Tibial nerve (tissue), 4 donors: ENCODE data around the gene MFRP.

Source experiments
- EP300 ChIP-seq, 2 donors: sonication (generic); formaldehyde crosslinking; IDR thresholded peaks; one replicate each; pipeline ENCODE4 v1.6.1; 2017; ENCODE audit warnings: antibody characterized with exemption in 2 of 2, mild to moderate bottlenecking in 1 of 2
- POLR2A ChIP-seq, 2 donors: fragments of 450-650 bp; IDR thresholded peaks; one replicate each; pipeline ENCODE4 v1.6.1; 2017; ENCODE audit warnings: antibody characterized with exemption in 2 of 2, mild to moderate bottlenecking in 2 of 2, moderate library complexity in 2 of 2
- TF ChIP-seq, protein P1 (sequence below), 5 experiments: fragments of 200-600 bp in 3 of 5; fragments of 450-650 bp in 2 of 5; sonication (generic) in 3 of 5; IDR thresholded peaks; one replicate each; pipeline ENCODE4 v1.5.1; 2016 to 2019; ENCODE audit warnings: antibody characterized with exemption in 5 of 5, mild to moderate bottlenecking in 3 of 5, moderate library complexity in 2 of 5

DNA sequence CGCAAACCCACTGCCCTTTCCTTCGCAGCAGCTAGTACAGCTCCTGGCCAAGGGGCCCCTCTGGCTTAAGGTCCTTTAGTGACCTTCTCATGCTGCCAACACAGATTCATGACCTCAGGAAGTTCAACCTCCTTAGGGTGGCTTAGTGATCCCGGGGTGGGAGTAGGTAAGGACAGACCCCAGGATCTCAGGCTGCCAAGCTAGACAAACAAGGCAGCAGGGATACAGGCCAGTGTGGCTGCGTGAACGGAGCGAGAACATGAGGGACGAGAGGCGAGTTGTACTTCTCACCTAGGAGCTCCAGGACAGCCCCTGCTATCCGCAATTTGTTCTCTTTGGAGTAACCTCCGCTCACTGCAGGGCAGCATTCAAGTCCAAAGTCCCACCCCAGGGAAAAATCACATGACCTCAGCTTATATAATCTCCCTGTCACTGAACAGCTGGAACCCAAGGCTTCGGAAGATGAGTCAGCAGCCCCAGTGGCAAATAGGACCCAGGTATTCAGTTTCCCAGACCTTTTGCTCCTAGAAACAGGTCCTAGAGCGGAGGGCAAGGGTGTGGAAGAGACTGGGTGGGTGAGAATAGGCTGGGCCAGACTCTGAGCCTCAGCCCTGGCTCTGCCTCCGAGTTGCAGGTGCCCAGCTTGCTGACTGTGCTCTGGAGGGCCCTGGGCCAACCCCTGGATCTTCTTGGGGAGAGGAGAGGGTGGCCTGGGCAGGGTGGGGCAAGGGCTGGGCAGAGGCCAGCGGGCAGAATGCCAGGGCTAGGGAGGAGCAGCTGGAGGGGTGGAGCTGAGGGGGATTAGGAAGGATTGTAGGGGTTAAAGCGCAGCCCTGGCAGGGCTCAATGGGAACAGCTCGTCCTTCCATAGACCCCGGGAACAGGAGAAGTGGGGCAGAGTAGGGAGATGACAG, 21.9 kb upstream of the MFRP start:
- TF ChIP-seq, protein P1, sequence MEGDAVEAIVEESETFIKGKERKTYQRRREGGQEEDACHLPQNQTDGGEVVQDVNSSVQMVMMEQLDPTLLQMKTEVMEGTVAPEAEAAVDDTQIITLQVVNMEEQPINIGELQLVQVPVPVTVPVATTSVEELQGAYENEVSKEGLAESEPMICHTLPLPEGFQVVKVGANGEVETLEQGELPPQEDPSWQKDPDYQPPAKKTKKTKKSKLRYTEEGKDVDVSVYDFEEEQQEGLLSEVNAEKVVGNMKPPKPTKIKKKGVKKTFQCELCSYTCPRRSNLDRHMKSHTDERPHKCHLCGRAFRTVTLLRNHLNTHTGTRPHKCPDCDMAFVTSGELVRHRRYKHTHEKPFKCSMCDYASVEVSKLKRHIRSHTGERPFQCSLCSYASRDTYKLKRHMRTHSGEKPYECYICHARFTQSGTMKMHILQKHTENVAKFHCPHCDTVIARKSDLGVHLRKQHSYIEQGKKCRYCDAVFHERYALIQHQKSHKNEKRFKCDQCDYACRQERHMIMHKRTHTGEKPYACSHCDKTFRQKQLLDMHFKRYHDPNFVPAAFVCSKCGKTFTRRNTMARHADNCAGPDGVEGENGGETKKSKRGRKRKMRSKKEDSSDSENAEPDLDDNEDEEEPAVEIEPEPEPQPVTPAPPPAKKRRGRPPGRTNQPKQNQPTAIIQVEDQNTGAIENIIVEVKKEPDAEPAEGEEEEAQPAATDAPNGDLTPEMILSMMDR (IDR thresholded peaks at IDR 0.05), result no peak
- no peak for TF ChIP-seq POLR2A (IDR thresholded peaks at IDR 0.05)
- TF ChIP-seq EP300 (IDR thresholded peaks at IDR 0.05), result peak in 1 of 2 donors; percentile 49
